ENCODE measurements around the gene UMODL1. TPM values are rescaled to one million over a fixed set of nuclear protein-coding genes. Genes with fewer than 3 reads are reported as not detected.

UMODL1 gene
- total RNA-seq, 4 donors from 2014 or later = 0.15 to 0.21 TPM; not detected in 2

DNA sequence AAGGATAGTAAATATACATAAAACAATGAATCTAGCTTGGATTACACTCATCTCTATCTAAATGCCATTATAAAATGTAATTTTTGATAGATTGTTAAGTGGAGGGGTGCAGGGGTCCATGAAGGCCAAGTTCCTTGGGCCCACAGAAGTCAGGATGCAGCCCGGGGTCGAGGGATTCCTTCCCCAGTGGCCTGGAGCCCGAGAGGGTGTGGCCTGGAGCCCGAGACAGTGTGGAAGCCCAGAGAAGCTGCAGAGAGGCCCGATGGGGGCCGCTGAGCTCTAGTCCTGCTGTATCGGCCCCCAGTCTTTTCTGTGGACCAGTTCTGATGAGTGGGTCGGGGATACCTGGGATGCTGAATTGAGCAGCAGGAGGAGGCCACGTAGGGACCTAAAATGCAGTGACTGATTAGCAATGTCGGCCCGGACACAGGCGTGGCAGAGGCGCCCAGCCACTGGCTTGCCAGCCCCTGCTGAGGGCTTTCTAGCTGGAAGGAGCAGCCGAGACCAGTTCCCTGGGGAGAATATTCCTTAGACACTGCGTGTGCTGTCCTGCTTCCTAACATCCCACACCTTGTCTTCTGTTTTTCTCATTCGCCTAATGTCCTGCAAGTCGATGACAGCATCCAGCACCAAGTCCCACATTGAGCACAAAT lies 38.9 kb downstream of the UMODL1 start:
- H3K9me3 ChIP-seq = no peaks in the 10 kb centered on the region
- H3K27ac ChIP-seq = no peak overlapping the region
- TF ChIP-seq EP300 (IDR thresholded peaks at IDR 0.05) (no peak), POLR2AphosphoS5 (IDR thresholded peaks at IDR 0.05) (no peak), POLR2A (IDR thresholded peaks at IDR 0.05) (no peak)
- TF ChIP-seq, protein P1, sequence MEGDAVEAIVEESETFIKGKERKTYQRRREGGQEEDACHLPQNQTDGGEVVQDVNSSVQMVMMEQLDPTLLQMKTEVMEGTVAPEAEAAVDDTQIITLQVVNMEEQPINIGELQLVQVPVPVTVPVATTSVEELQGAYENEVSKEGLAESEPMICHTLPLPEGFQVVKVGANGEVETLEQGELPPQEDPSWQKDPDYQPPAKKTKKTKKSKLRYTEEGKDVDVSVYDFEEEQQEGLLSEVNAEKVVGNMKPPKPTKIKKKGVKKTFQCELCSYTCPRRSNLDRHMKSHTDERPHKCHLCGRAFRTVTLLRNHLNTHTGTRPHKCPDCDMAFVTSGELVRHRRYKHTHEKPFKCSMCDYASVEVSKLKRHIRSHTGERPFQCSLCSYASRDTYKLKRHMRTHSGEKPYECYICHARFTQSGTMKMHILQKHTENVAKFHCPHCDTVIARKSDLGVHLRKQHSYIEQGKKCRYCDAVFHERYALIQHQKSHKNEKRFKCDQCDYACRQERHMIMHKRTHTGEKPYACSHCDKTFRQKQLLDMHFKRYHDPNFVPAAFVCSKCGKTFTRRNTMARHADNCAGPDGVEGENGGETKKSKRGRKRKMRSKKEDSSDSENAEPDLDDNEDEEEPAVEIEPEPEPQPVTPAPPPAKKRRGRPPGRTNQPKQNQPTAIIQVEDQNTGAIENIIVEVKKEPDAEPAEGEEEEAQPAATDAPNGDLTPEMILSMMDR (IDR thresholded peaks at IDR 0.05) = no peak
- DNase-seq (ENCODE audit: low spot score in 2 of 2) = no peak
- 81% methylated on average over 16 of the region's 17 CpGs for WGBS
- H3K27me3 ChIP-seq = no peaks in the 10 kb centered on the region
- H3K4me1 ChIP-seq = peaks cover 26% of the 10 kb centered on the region
- no peaks in the 10 kb centered on the region for H3K36me3 ChIP-seq
- H3K4me3 ChIP-seq = no peak overlapping the region

DNA sequence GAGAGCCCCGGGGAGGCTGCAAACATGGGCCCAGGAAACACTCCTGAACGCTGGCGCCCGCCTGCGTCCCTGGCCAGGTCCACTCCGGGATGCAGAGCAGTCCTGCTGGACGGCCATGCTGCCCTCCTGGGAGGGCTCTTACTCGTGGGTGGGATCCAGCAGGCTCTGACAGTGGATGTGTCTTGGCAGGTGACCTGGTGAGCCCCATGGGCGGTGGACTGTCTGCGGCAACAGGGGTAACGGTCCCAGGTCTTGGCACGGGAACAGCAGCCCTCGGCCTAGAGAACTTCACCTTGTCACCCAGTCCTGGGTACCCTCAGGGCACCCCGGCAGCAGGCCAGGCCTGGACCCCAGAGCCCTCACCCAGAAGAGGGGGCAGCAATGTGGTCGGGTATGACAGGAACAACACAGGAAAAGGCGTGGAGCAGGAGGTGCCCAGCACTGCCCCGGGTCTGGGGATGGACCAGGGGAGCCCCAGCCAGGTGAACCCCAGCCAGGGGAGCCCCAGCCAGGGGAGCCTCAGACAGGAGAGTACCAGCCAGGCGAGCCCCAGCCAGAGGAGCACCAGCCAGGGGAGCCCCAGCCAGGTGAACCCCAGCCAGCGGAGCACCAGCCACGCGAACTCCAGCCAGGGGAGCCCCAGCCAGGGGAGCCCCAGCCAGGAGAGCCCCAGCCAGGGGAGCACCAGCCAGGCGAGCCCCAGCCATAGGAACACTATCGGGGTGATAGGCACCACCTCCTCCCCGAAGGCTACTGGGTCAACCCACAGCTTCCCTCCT lies 39.8 kb downstream of the UMODL1 start:
- Histone ChIP-seq H3K27ac (no peak overlapping the region), H3K4me1 (peaks cover 26% of the 10 kb centered on the region), H3K27me3 (no peaks in the 10 kb centered on the region), H3K9me3 (no peaks in the 10 kb centered on the region), H3K4me3 (no peak overlapping the region), H3K36me3 (no peaks in the 10 kb centered on the region)
- 87% methylated on average over 9 of the region's 24 CpGs for WGBS
- TF ChIP-seq, protein P1 (IDR thresholded peaks at IDR 0.05) = no peak
- TF ChIP-seq POLR2AphosphoS5 (IDR thresholded peaks at IDR 0.05) = no peak
- DNase-seq (ENCODE audit: low spot score in 2 of 2) = no peak

DNA sequence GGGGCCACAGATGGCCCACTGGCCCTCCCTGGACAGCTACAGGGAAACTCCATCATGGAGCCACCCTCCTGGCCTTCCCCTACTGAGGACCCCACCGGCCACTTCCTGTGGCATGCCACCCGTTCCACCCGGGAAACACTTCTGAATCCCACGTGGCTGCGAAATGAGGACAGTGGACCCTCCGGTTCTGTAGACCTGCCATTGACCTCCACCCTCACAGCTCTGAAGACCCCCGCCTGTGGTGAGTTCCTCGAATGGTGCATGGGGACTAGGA lies 40.3 kb downstream of the UMODL1 start:
- WGBS = 90% methylated on average over 8 of the region's 8 CpGs

DNA sequence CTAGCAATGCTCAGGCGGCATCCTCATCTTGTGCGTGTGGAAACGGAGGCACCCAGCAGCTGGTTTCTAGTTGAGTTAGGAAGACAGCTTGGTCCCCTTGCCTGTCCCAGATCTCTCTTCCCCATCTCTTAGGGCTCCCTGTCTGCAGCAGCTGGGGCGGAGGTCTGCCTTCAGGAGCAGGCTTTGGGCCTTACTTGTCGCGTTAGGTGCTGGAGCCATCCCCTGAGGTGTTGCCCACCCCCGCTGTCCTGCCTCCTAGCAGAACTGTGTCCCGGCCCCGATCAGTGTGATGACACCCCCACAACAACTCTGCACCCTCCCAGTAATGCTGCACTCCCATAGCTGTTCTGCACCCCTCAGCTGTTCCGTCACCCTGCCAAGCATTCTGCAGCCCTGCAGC lies 40.7 kb downstream of the UMODL1 start:
- DNase-seq (ENCODE audit: low spot score in 2 of 2) = no peak
- H3K36me3 ChIP-seq = no peaks in the 10 kb centered on the region
- peaks cover 26% of the 10 kb centered on the region for H3K4me1 ChIP-seq
- no peak overlapping the region for H3K27ac ChIP-seq
- no peak overlapping the region for H3K4me3 ChIP-seq
- no peaks in the 10 kb centered on the region for H3K9me3 ChIP-seq
- WGBS = 98% methylated on average over 9 of the region's 10 CpGs
- H3K27me3 ChIP-seq = no peaks in the 10 kb centered on the region
- TF ChIP-seq EP300 (IDR thresholded peaks at IDR 0.05) = no peak
- no peak for TF ChIP-seq POLR2AphosphoS5 (IDR thresholded peaks at IDR 0.05)
- TF ChIP-seq POLR2A (IDR thresholded peaks at IDR 0.05) = no peak
- TF ChIP-seq, protein P1 (IDR thresholded peaks at IDR 0.05) = no peak

More for the DNA sequence above, 40.3 kb downstream of the UMODL1 start:
- no peak for DNase-seq (ENCODE audit: low spot score in 2 of 2)
- no peaks in the 10 kb centered on the region for H3K9me3 ChIP-seq
- H3K36me3 ChIP-seq = no peaks in the 10 kb centered on the region
- no peak for TF ChIP-seq POLR2A (IDR thresholded peaks at IDR 0.05)
- no peak for TF ChIP-seq POLR2AphosphoS5 (IDR thresholded peaks at IDR 0.05)
- TF ChIP-seq, protein P1 (IDR thresholded peaks at IDR 0.05) = no peak
- H3K27ac ChIP-seq = no peak overlapping the region
- H3K27me3 ChIP-seq = no peaks in the 10 kb centered on the region
- H3K4me1 ChIP-seq = peaks cover 26% of the 10 kb centered on the region
- no peak overlapping the region for H3K4me3 ChIP-seq

DNA sequence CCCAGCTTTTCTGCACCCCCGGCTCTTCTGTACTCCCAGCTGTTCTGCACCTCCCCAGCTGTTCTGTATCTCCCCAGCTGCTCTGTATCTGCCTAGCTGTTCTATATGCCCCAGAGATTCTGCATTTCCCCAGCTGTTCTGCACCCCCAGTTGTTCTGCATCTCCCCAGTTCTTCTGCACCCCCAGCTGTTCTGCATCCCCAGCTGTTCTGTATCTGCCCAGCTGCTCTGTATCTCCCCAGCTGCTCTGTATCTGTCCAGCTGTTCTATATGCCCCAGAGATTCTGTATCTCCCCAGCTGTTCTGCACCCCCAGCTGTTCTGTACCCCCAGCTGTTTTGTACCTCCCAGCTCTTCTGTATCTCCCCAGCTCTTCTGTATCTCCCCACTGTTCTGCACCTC lies 41.1 kb downstream of the UMODL1 start:
- Histone ChIP-seq H3K4me1 (peaks cover 30% of the 10 kb centered on the region), H3K27me3 (no peaks in the 10 kb centered on the region), H3K27ac (no peak overlapping the region), H3K9me3 (no peaks in the 10 kb centered on the region), H3K4me3 (no peak overlapping the region), H3K36me3 (no peaks in the 10 kb centered on the region)
- 89% methylated on average over 1 of the region's 1 CpG for WGBS
- TF ChIP-seq POLR2AphosphoS5 (IDR thresholded peaks at IDR 0.05) (no peak), POLR2A (IDR thresholded peaks at IDR 0.05) (no peak), EP300 (IDR thresholded peaks at IDR 0.05) (no peak)
- TF ChIP-seq, protein P1 (IDR thresholded peaks at IDR 0.05) = no peak
- DNase-seq (ENCODE audit: low spot score in 2 of 2) = no peak

Data from suprapubic skin (tissue), 4 donors.